H1 (cell line): Measurements from ENCODE around the gene SLC26A11. TPM values are rescaled to one million over a fixed set of nuclear protein-coding genes. Genes with fewer than 3 reads are reported as not detected.
A peak's percentile ranks its signal among the peaks of the same experiment; 100 is the strongest.

Source experiments
- CTCF ChIA-PET: fragments of 300-600 bp; sonication (Branson Sonifier 250); formaldehyde crosslinking; loops from one replicate; lab custom pipeline; 2021; ENCODE audit not compliant: partially characterized antibody; lab: Charles Lee
- POLR2A ChIA-PET: fragments of 300-600 bp; sonication (Branson Sonifier 250); formaldehyde crosslinking; loops from one replicate; lab custom pipeline; 2021; ENCODE audit warnings: inconsistent platforms; ENCODE audit not compliant: partially characterized antibody; lab: Charles Lee
- DNase-seq, 2 experiments: peaks; one replicate each; pipeline versions ENCODE4 v3.0.0 to v3.0.0-alpha.2; 2010 to 2022; ENCODE audit warnings: low spot score in 2 of 2, low read depth in 1 of 2, mixed read lengths in 1 of 2
- FAIRE-seq: peaks from 2 replicates; lab custom pipeline; 2011; peaks lifted over from hg19 to GRCh38; lab: Jason Lieb, UNC
- H2AFZ ChIP-seq: 2 replicates; pipeline ENCODE4 v1.8.1; 2012; ENCODE audit warnings: low read length, inconsistent platforms
- H2AK5ac ChIP-seq: 2 replicates; pipeline ENCODE4 v1.6.1; 2013; ENCODE audit warnings: low read depth, low read length
- H2BK120ac ChIP-seq: replicated peaks from 2 replicates; pipeline ENCODE3; 2013; ENCODE audit warnings: low read depth, low read length, inconsistent platforms
- H2BK12ac ChIP-seq: 2 replicates; pipeline ENCODE4 v1.6.1; 2013; ENCODE audit warnings: low read depth, low read length
- H2BK15ac ChIP-seq: 2 replicates; pipeline ENCODE4 v1.6.1; 2013; ENCODE audit warnings: low read length
- H2BK20ac ChIP-seq: 2 replicates; pipeline ENCODE4 v1.6.1; 2013; ENCODE audit warnings: low read length
- H2BK5ac ChIP-seq: 2 replicates; pipeline ENCODE4 v1.6.1; 2013; ENCODE audit warnings: low read depth, low read length
- H3K14ac ChIP-seq: 2 replicates; pipeline ENCODE4 v1.6.1; 2013; ENCODE audit warnings: inconsistent platforms; ENCODE audit not compliant: insufficient read length
- H3K18ac ChIP-seq: 2 replicates; pipeline ENCODE4 v1.6.1; 2013; ENCODE audit warnings: low read length; ENCODE audit errors: extremely low read depth
- H3K23ac ChIP-seq: 2 replicates; pipeline ENCODE4 v1.6.1; 2013; ENCODE audit warnings: inconsistent platforms; ENCODE audit not compliant: insufficient read length
- H3K23me2 ChIP-seq: 2 replicates; pipeline ENCODE4 v1.6.1; 2013; ENCODE audit warnings: low read depth, low read length
- H3K27ac ChIP-seq: 2 replicates; pipeline ENCODE4 v1.6.1; 2011; ENCODE audit warnings: low read depth, low read length, inconsistent platforms
- H3K27me3 ChIP-seq, 4 experiments: replicated peaks in 1 of 4; 1 replicate in 1 of 4; 2 replicates in 3 of 4; pipeline versions ENCODE4 v1.6.1 to v1.8.1; 2011 to 2013; ENCODE audit warnings: low read length in 3 of 4, mild to moderate bottlenecking in 3 of 4, inconsistent platforms in 2 of 4, mixed read lengths in 2 of 4, moderate library complexity in 1 of 4; ENCODE audit not compliant: control insufficient read depth in 3 of 4, insufficient read depth in 3 of 4; ENCODE audit errors: extremely low read depth in 1 of 4
- H3K36me3 ChIP-seq, 4 experiments: 2 replicates each; pipeline versions ENCODE4 v1.6.1 to v1.8.1; 2011 to 2013; ENCODE audit warnings: mild to moderate bottlenecking in 4 of 4, low read length in 3 of 4, moderate library complexity in 2 of 4, control low read depth in 1 of 4, inconsistent platforms in 1 of 4; ENCODE audit not compliant: insufficient read depth in 4 of 4, control insufficient read depth in 2 of 4
- H3K4ac ChIP-seq: replicated peaks from 2 replicates; pipeline ENCODE3; 2013; ENCODE audit warnings: low read length, low read depth, mixed read lengths, inconsistent platforms; ENCODE audit not compliant: insufficient read length
- H3K4me1 ChIP-seq, 4 experiments: replicated peaks in 1 of 4; 1 replicate in 1 of 4; 2 replicates in 3 of 4; pipeline versions ENCODE4 v1.6.1 to v1.8.1; 2011 to 2013; ENCODE audit warnings: low read length in 3 of 4, inconsistent platforms in 2 of 4, mixed read lengths in 1 of 4; ENCODE audit not compliant: insufficient read depth in 4 of 4, control insufficient read depth in 3 of 4
- H3K4me2 ChIP-seq, 2 experiments: 2 replicates each; pipeline versions ENCODE4 v1.6.1 to v1.8.1; 2011 to 2013; ENCODE audit warnings: low read depth in 2 of 2, low read length in 2 of 2, control low read depth in 1 of 2, inconsistent platforms in 1 of 2, mild to moderate bottlenecking in 1 of 2; ENCODE audit not compliant: insufficient read depth in 1 of 2
- H3K4me3 ChIP-seq, 4 experiments: fragments of 200-600, 300-600 bp in 1 of 4; sonication (generic), shearing (Covaris generic), sonication (Bioruptor Twin) in 1 of 4; 2 replicates each; pipeline versions ENCODE4 v1.5.1 to v1.8.1; 2011 to 2016; ENCODE audit warnings: low read length in 4 of 4, low read depth in 3 of 4, control low read depth in 2 of 4, inconsistent platforms in 2 of 4, mild to moderate bottlenecking in 2 of 4, mixed read lengths in 1 of 4, moderate library complexity in 1 of 4; ENCODE audit not compliant: insufficient read depth in 2 of 4; ENCODE audit errors: extremely low read depth in 1 of 4
- H3K56ac ChIP-seq: replicated peaks from 2 replicates; pipeline ENCODE3; 2013; ENCODE audit warnings: low read depth, mild to moderate bottlenecking, mixed read lengths, low read length, inconsistent platforms; ENCODE audit not compliant: insufficient read length
- H3K79me1 ChIP-seq: 2 replicates; pipeline ENCODE4 v1.6.1; 2013; ENCODE audit warnings: low read depth, low read length, control low read depth
- H3K79me2 ChIP-seq, 2 experiments: 2 replicates each; pipeline versions ENCODE4 v1.6.1 to v1.8.1; 2012 to 2013; ENCODE audit warnings: low read length in 2 of 2, mild to moderate bottlenecking in 2 of 2, inconsistent platforms in 1 of 2; ENCODE audit not compliant: insufficient read depth in 2 of 2, control insufficient read depth in 1 of 2
- H3K9ac ChIP-seq, 4 experiments: replicated peaks in 1 of 4; 1 replicate in 1 of 4; 2 replicates in 3 of 4; pipeline versions ENCODE4 v1.6.1 to v1.8.1; 2011 to 2013; ENCODE audit warnings: low read depth in 3 of 4, low read length in 3 of 4, control low read depth in 2 of 4, mild to moderate bottlenecking in 2 of 4, moderate library complexity in 2 of 4, inconsistent platforms in 1 of 4; ENCODE audit errors: extremely low read depth in 1 of 4
- H3K9me3 ChIP-seq, 2 experiments: 2 replicates each; pipeline versions ENCODE4 v1.6.1 to v1.8.1; 2012 to 2013; ENCODE audit warnings: mild to moderate bottlenecking in 2 of 2, moderate library complexity in 2 of 2, control low read depth in 1 of 2, inconsistent platforms in 1 of 2, low read depth in 1 of 2, low read length in 1 of 2, mixed read lengths in 1 of 2; ENCODE audit not compliant: insufficient read depth in 2 of 2
- H4K20me1 ChIP-seq, 2 experiments: replicated peaks in 1 of 2; 2 replicates each; pipeline versions ENCODE3 to v1.8.1; 2011 to 2013; ENCODE audit warnings: inconsistent platforms in 2 of 2, low read length in 2 of 2, mild to moderate bottlenecking in 1 of 2; ENCODE audit not compliant: insufficient read depth in 2 of 2, control insufficient read depth in 1 of 2
- H4K5ac ChIP-seq: 2 replicates; pipeline ENCODE4 v1.6.1; 2013; ENCODE audit warnings: low read length, low read depth, mixed read lengths, inconsistent platforms; ENCODE audit not compliant: insufficient read length
- H4K8ac ChIP-seq: 2 replicates; pipeline ENCODE4 v1.8.0; 2013; ENCODE audit warnings: mild to moderate bottlenecking, moderate library complexity, low read length, inconsistent platforms; ENCODE audit not compliant: insufficient read depth; ENCODE audit errors: extremely low read depth
- H4K91ac ChIP-seq: replicated peaks from 2 replicates; pipeline ENCODE3; 2013; ENCODE audit warnings: low read length, mixed read lengths, inconsistent platforms; ENCODE audit not compliant: insufficient read length
- CEBPB ChIP-seq: IDR thresholded peaks from 2 replicates; pipeline ENCODE4 v1.6.1; 2012; ENCODE audit warnings: low read depth, low read length
- CHD1 ChIP-seq: IDR thresholded peaks from 2 replicates; pipeline ENCODE4 v1.6.1; 2012; ENCODE audit warnings: low read depth, low read length, improper control_type of control experiment
- EGR1 ChIP-seq: IDR thresholded peaks from 2 replicates; pipeline ENCODE4 v1.6.1; 2011; ENCODE audit warnings: low read depth, low read length, borderline replicate concordance
- MAX ChIP-seq: IDR thresholded peaks from 2 replicates; pipeline ENCODE4 v1.6.1; 2012; ENCODE audit warnings: inconsistent platforms
- PHF8 ChIP-seq: fragments of 200-600 bp; sonication (generic); conservative IDR thresholded peaks from 2 replicates; pipeline ENCODE4 v1.7.1; 2012; ENCODE audit warnings: low read depth, mild to moderate bottlenecking, inconsistent platforms, low read length, moderate library complexity
- POU5F1 ChIP-seq: IDR thresholded peaks from 2 replicates; pipeline ENCODE4 v1.6.1; 2011; ENCODE audit warnings: low read depth, mild to moderate bottlenecking, low read length, moderate library complexity
- RAD21 ChIP-seq, 2 experiments: IDR thresholded peaks in 1 of 2; conservative IDR thresholded peaks in 1 of 2; 2 replicates each; pipeline ENCODE4 v1.6.1; 2011; ENCODE audit warnings: low read depth in 2 of 2, low read length in 2 of 2, improper control_type of control experiment in 1 of 2, inconsistent platforms in 1 of 2, mild to moderate bottlenecking in 1 of 2, moderate library complexity in 1 of 2
- RBBP5 ChIP-seq: IDR thresholded peaks from 2 replicates; pipeline ENCODE4 v1.7.1; 2012; ENCODE audit warnings: low read depth, mild to moderate bottlenecking, inconsistent platforms, low read length, moderate library complexity, borderline replicate concordance
- RNF2 ChIP-seq: fragments of 200-900, 300-1000 bp; sonication (generic); IDR thresholded peaks from 2 replicates; pipeline ENCODE4 v1.7.1; 2016; ENCODE audit warnings: borderline replicate concordance, low read depth, mild to moderate bottlenecking, antibody characterized with exemption, low read length; ENCODE audit not compliant: poor library complexity, severe bottlenecking; ENCODE audit errors: missing control alignments
- SIX5 ChIP-seq: IDR thresholded peaks from 2 replicates; pipeline ENCODE4 v1.6.1; 2011; ENCODE audit warnings: mild to moderate bottlenecking, low read depth, low read length
- TAF7 ChIP-seq: optimal IDR thresholded peaks from 2 replicates; pipeline ENCODE3; 2011; ENCODE audit warnings: low read depth, mild to moderate bottlenecking, inconsistent platforms, low read length, moderate library complexity, borderline replicate concordance
- ZNF274 ChIP-seq: IDR thresholded peaks from 2 replicates; pipeline ENCODE4 v1.7.0; 2012; ENCODE audit warnings: low read length, borderline replicate concordance; ENCODE audit errors: extremely low read depth
- WGBS, 2 experiments: shearing (Covaris generic) in 1 of 2; methylation state at CpG; one replicate each; pipeline versions ENCODE4 v1.1.6 to v1.1.7; 2013 to 2015; ENCODE audit warnings: low lambda C conversion rate in 2 of 2, mixed read lengths in 2 of 2, inconsistent platforms in 1 of 2, low coverage in 1 of 2, missing lambda C conversion rate in 1 of 2; ENCODE audit not compliant: insufficient replicate concordance in 2 of 2, insufficient coverage in 1 of 2, insufficient read length in 1 of 2; ENCODE audit errors: extremely low coverage in 1 of 2, missing lambda C conversion rate in 1 of 2; 5-methylcytosine and 5-hydroxymethylcytosine counted together
- polyA plus RNA-seq, 7 experiments: library from polyadenylated mRNA; depleted of rRNA in 3 of 7; stranded (reverse) in 5 of 7; unstranded in 2 of 7; fragments of >200 nt in 5 of 7; fragments of 200-250 nt in 2 of 7; gene quantifications; 1 replicate in 5 of 7; 2 replicates in 1 of 7; 4 replicates in 1 of 7; pipeline versions ENCODE4 v1.2.1 to v1.2.3, GENCODE V29; 2011 to 2013; ENCODE audit warnings: missing spikeins in 2 of 7, mixed read lengths in 2 of 7
- total RNA-seq: library from RNA; stranded (reverse); fragmentation: NEBNext Ultra II Directional; extraction: Animal tissue kit (Norgen Biotek cat#: 25700); gene quantifications from 2 replicates; pipeline ENCODE4 v1.2.1, GENCODE V29; 2021

SLC26A11 gene
- total and polyA plus RNA-seq, 2 of the 8 experiments (the other 6 are each of a cell fraction or from before 2014, with no cell fraction given) = 15.5 to 25.9 TPM

DNA sequence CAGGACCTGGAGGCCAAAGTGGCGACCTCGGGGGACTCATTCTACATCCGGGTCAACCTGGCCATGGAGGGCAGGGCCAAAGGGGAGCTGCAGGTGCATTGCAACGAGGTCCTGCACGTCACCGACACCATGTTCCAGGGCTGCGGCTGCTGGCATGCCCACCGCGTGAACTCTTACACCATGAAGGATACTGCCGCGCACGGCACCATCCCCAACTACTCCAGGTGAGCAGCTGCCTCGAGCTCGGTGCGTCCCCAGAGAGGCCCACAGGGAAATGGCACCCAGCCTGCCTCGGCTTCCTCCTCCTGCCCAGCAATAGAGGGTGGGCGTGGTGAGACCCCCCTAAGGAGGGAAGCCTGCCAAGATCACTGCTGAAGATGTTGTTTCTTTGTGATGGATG is 18.0 kb upstream of the SLC26A11 start:
- Histone ChIP-seq H2BK12ac (no peak overlapping the region), H3K23me2 (no peaks in the 10 kb centered on the region), H2AK5ac (no peak overlapping the region; the same call in 1 of the 2 replicates), H3K27ac (no peak overlapping the region), H3K14ac (no peak overlapping the region), H4K8ac (peak overlapping the region; percentile 47; the same call in 1 of the 2 replicates), H3K36me3 (no peaks in the 10 kb centered on the region), H3K79me2 (no peaks in the 10 kb centered on the region), H3K9me3 (peaks cover 0 to 2% of the 10 kb centered on the region in 2 experiments; a peak in 1 of 4 replicates), H4K5ac (no peak overlapping the region), H3K23ac (no peak overlapping the region), H3K27me3 (no peaks in the 10 kb centered on the region), H3K4me2 (no peak overlapping the region), H2BK20ac (no peak overlapping the region), H3K4ac (no peak overlapping the region), H3K9ac (no peak overlapping the region), H2BK15ac (no peak overlapping the region), H3K56ac (no peak overlapping the region), H3K4me1 (peaks cover 0 to 4% (median 0%) of the 10 kb centered on the region in 4 experiments; a peak in 2 of 7 replicates), H4K20me1 (peaks cover 0 to 3% of the 10 kb centered on the region in 2 experiments), H2BK120ac (no peak overlapping the region), H3K79me1 (no peaks in the 10 kb centered on the region), H2BK5ac (0 out of 2 replicates have a peak overlapping the region, but pooled peaks have one; percentile 21), H4K91ac (no peak overlapping the region), H3K18ac (no peak overlapping the region), H3K4me3 (no peak overlapping the region), H2AFZ (no peak overlapping the region)
- ChIA-PET POLR2A (interaction anchor here (1.1 to 2.3 kb wide), 3 partner anchors 9 to 90 kb away, joined by 3 to 9 read pairs (median 4); no protein-coding TSS in a partner anchor), CTCF (interaction anchor here (0.6 to 2.4 kb wide), 6 partner anchors 11 to 335 kb away, joined by 3 to 6 read pairs (median 4); no protein-coding TSS in a partner anchor)
- WGBS, 2 experiments = 92% methylated on average over 17 of the region's 17 CpGs; no CpG with 5 or more reads in 1 of the 2 experiments
- FAIRE-seq = no peak
- DNase-seq = no peak
- no peak for TF ChIP-seq EGR1
- TF ChIP-seq TAF7 = no peak
- TF ChIP-seq ZNF274 = no peak
- TF ChIP-seq CHD1 = no peak
- no peak for TF ChIP-seq RNF2
- no peak for TF ChIP-seq PHF8
- no peak for TF ChIP-seq POU5F1
- TF ChIP-seq CEBPB = no peak
- no peak for TF ChIP-seq RBBP5
- TF ChIP-seq SIX5 = no peak
- TF ChIP-seq RAD21 (IDR thresholded peaks at IDR 0.05 in 1 of 2, conservative IDR thresholded peaks at IDR 0.05 in 1 of 2; ENCODE audit: low read depth in 2 of 2, low read length in 2 of 2) = no peak
- TF ChIP-seq MAX = no peak
